Esophagus muscularis mucosa (tissue), 4 donors: ENCODE data around the gene DGKG.

Source experiments
- CTCF ChIP-seq, 3 experiments: fragments of 200-600 bp in 2 of 3; fragments of 450-650 bp in 1 of 3; sonication (generic) in 2 of 3; IDR thresholded peaks; one replicate each; pipeline ENCODE4 v1.5.1; 2017 to 2019; ENCODE audit warnings: antibody characterized with exemption in 3 of 3, mild to moderate bottlenecking in 2 of 3, moderate library complexity in 1 of 3
- EP300 ChIP-seq: sonication (generic); formaldehyde crosslinking; IDR thresholded peaks from one replicate; pipeline ENCODE4 v1.6.1; 2017; ENCODE audit warnings: antibody characterized with exemption
- POLR2A ChIP-seq: fragments of 450-650 bp; IDR thresholded peaks from one replicate; pipeline ENCODE4 v1.6.1; 2017; ENCODE audit warnings: antibody characterized with exemption, moderate library complexity, mild to moderate bottlenecking, low read depth

- TF ChIP-seq CTCF (IDR thresholded peaks at IDR 0.05): no peak
- no peak for TF ChIP-seq POLR2A
- no peak for TF ChIP-seq EP300
Observed at GRCh38 chr3:186109897-186110803, 251.9 kb downstream of the DGKG start.
